GM12801 (cell line): ENCODE results near the gene LSM7.

Experiments
- CTCF ChIP-seq: IDR thresholded peaks from one replicate; pipeline ENCODE4 v1.5.1; 2011; ENCODE audit warnings: control low read depth; ENCODE audit not compliant: insufficient read length; ENCODE audit errors: extremely low read depth

Gene LSM7

GRCh38 chr19:2333807-2334211, 5.4 kb upstream of the LSM7 start:
- TF ChIP-seq CTCF, result no peak

GRCh38 chr19:2333027-2333806, 4.8 kb upstream of the LSM7 start:
- TF ChIP-seq CTCF, result no peak

GRCh38 chr19:2332341-2333026, 4.1 kb upstream of the LSM7 start:
- no peak for TF ChIP-seq CTCF

DNA sequence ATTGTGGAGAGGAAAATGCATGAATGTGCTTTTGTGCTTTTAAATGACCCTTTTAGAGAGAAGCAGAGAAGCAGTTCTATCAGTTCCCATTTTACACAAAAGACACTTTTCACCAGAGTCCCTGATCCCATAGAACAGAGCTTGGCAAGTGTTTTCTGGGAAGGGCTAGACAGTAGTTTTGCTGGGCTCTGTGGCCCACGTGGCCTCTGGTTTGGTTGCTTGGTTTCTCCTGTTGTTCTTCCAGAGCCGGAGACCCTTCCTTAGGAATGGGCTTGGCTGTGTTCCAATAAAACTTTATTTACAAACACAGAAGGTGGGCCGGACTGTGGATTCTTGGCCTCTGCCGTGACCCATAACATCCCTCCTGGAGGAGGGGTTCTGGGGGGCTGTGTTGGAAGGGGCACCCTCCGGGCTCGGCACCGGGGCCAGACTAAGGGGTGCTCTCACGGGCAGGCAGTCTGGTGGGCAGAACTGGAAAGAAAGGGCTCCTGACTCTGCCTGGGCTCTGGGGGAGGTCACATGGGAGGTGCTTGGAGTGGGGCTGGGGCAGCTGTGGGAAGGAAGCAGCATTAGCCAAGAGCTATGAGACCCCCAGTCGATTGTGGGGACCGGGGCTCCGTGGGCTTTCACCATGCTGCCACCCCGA, 3.3 kb upstream of the LSM7 start:
- TF ChIP-seq CTCF, result no peak

- TF ChIP-seq CTCF, result no peak
These were observed 2.4 kb upstream of the LSM7 start for GRCh38 chr19:2330632-2331284.

DNA sequence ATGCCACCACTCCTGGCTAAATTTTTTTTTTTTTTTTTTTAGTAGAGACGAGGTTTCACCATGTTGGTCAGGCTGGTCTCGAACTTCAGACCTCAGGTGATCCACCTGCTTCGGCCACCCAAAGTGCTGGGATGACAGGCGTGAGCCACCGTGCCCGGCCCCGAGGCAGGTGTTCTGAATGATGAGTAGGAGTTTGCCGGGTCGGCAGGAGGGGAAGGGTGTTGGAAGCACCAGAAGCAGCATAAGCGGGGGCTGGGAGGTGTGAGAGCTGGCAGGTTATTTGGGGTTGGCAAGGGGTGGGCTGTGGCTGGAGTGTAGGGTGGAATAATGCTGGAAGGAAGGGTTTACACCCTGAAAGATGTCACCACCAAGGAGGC, 1.9 kb upstream of the LSM7 start:
- TF ChIP-seq CTCF, result no peak

GRCh38 chr19:2329501-2329916, 1.1 kb upstream of the LSM7 start:
- no peak for TF ChIP-seq CTCF
